GDM1 (cell line): ENCODE results near the gene PARP11.

Experiments
- DNase-seq: peaks from one replicate; lab custom pipeline; 2025; lab: John Stamatoyannopoulos, UW

The PARP11 gene, protein sequence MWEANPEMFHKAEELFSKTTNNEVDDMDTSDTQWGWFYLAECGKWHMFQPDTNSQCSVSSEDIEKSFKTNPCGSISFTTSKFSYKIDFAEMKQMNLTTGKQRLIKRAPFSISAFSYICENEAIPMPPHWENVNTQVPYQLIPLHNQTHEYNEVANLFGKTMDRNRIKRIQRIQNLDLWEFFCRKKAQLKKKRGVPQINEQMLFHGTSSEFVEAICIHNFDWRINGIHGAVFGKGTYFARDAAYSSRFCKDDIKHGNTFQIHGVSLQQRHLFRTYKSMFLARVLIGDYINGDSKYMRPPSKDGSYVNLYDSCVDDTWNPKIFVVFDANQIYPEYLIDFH

DNA sequence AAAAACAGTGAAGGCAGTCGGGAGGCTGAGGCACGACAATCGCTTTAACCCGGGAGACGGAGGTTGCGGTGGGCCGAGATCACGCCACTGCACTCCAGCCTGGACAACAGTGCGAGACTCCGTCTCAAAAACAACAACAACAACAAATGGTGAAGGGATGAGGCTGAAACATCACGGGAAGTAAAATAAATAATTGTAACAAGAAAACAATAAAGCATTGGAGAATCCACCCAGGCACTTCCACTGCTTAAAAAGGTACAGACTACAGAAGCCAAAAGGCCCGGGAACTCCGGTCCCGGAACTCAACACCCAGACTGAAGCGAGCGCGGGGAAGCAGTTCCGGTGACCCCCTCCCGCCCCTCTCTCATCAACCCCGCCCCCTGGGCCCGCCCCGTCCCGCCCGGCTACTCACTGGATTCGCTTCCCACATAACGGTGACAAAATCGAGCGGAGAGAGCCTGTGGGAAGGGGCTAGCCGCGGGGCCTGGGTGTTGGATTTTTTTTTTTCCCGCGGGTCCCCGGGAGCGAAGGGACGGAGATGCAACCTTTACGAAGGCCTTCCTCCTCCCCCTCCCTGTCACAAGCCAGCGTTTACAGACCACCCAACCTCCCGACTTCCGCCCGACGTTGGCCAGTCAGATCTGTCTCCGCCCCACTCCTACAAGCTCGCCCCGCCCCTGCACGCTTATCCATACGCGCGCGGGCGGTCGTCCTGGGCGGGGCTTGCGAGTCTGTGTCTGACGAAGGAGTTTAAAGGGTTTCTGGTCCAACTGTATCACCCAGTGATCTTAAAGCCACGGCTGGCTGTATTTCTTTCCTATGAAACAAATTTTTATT is at the start of gene PARP11:
Gene PARP11, minus strand, starts transcription at position 600 of the 837 bp plus-strand sequence. Its CDS starts 170 bp downstream, at position 430.
- DNase-seq: peak; percentile 95

DNA sequence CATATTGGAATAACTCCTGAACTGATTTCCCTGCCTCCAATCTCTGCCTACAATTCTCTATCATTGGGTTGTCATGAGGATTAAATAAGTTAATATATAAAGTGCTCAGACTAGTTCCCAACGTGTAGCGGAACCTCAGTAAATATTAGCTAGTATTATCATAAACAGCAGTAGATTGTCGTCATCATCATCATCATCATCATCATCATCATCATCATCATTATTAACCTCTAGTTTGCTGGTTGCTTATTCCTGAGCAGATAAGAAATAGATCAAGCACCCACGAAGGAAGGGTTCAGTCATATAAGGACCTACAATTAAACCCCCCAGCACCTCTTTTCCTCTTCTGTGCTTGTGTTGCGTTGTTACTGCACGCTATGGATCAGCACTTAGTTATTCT is 48.8 kb upstream of the PARP11 start:
- DNase-seq: no peak

DNA sequence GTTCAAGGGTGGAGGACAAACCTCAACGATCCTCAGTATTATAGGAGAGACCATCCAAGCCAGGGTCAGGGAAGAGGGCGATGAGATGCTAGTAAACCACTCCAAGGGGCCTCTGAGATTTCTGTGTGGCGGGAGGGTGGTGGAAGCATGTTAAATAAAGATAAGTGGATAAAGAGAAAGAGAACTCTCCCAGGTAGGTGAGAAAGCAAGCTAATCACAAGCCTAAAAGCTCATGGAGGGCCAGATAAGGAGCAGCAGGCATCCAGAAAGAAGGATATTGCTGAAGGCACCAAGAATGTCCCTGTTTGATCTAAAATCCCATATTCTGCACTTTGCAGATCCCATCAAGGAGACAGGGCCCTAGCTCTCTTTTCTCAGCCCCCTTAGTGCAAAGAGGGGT is 48.3 kb upstream of the PARP11 start:
- no peak for DNase-seq

DNA sequence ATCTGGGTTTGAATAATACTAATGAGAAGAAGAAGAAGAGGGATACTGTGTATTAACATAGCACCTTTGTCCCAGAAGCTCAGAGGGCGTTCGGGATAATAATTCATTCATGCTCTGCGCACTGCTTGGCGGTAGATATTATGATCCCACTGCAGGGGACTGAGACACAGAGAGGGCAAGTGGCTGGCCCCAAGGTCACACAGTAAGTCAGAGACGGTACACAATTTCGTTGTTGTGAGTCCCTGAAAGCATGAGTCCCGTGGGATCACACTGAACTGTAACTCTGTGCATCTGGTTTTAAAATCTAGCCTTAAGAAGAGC is 47.9 kb upstream of the PARP11 start:
- no peak for DNase-seq

DNA sequence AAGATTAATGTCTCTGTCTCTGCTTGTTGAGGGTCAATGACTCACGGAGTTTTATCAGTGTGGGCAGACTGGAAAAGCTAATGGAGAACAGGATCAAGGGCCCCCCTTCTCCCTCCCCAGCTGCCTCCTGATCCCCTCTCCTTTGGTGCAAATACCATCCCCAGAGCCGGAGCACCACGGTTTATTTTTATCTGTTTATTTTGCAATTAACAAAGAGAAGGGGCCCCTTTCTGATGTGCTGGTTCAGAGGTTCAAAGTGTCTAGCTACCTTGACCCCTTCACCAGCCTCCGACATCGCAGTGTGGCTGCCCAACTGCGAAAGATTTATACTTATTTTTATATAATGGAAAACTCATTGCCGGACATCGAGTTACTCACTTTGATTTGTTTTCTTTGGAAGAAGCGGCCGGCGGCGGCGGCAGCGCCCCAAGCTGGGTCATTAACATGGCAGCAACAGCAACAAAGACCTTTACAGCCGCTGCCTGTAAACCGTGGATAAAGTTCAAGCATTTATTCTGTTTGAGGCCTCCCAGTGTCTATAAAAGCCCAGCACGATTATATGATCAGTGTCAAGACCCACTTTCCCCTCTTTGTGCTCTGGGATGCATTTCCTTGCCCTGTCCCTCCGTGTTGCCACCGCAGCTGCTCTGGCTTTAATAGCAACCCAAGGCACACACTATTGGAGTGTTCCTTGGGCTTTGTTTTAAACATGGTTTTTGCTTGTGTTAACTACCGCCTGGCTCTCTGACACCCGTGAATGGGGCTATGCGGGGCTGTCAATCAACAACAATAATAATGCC is 47.4 kb upstream of the PARP11 start:
- DNase-seq: no peak

DNA sequence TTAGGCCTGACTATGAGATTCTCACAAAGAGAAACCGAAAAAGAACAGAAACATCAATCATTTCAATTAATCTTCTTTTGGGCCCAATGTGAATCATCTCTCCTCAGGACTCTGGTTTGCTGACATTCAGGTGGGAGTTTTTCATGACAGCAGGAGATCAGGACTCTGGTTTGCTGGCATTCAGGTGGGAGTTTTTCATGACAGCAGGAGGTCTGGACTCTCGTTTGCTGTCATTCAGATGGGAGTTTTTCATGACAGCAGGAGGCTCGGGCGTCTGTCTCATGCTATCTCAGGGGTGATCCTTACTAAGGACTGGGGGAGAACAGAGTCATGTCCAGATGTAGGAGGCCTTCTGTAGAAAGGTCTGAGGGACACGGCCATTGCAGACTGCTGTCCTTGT is 40.1 kb upstream of the PARP11 start:
- no peak for DNase-seq

DNA sequence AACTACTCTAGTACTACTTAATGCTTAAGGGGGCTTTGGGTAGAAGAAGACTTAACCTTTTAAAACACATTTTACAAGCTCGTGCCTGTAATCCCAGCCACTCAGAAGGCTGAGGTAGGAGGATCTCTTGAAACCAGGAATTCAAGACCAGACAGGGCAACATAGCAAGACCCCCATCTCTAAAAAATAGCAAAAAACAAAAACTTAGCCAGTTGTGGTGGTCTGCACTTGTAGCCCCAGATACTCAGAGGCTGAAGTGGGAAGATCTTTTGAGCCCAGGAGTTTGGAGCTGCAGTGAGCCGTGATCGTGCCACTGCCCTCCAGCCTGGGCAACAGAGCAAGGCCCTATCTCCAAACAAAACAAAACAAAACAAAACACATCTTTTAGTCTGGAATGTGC is 39.7 kb upstream of the PARP11 start:
- DNase-seq: no peak

- no peak for DNase-seq
These were observed 38.2 kb upstream of the PARP11 start for GRCh38 chr12:3911409-3911808.

- no peak for DNase-seq
These were observed 32.5 kb upstream of the PARP11 start for GRCh38 chr12:3905664-3906063.

GRCh38 chr12:3904999-3905398 is 31.8 kb upstream of the PARP11 start:
- DNase-seq: no peak

DNA sequence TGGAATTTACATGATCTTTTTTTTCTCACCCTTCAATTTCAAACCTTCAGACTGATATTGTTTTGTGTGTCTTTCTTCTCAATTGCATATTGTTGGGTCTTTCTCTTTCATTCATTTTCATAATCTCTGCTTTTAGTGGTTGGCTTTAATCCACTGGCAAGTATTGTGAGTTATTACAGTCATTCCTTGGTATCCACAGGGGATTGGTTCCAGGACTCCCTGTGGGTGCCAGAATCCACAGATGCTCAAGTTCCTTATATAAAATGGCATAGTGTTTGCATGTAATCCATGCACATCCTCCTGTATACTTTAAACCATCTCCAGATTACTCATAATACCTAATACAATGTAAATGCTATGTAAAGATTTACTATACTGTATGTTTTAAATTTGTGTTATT is 29.7 kb upstream of the PARP11 start:
- no peak for DNase-seq

DNA sequence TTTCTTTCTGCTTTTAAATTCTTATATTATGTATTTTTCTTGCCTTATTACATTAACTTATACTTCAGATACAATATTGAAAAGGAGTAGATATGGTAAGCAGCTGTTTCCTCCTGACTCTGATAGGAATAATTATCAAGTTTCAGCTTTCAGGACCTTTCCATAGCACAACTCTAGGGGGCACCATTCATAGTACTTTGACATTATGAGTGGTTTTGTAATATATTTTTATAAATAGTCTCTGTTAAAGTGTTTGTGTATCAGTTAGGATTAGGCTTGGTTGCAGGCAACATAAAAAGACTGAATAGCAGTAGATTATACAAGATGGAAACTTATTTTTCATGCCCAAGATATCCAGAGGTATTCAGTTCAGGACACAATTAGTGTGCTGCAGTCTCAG is 27.9 kb upstream of the PARP11 start:
- no peak for DNase-seq

DNA sequence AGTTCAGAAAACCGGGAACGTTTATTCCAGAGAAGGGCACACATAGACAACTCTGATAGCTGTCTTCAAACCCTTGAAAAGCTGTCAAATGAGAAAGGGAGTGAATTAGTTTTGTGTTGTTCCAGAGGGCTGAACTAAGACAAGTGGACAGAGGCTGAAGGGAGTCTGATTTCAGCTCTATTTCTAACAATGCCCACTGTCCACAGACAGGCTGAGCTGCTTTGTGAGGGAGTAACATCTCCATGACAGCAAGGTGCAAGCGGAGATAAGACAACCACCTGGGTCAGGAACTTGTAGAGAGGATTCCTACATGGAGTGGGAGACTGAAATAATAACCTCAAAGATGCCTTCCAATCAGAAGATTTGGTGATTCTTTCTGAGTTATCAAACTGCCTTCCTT is 25.6 kb upstream of the PARP11 start:
- no peak for DNase-seq

- DNase-seq: no peak
These were observed 24.3 kb upstream of the PARP11 start for GRCh38 chr12:3897371-3897971.

DNA sequence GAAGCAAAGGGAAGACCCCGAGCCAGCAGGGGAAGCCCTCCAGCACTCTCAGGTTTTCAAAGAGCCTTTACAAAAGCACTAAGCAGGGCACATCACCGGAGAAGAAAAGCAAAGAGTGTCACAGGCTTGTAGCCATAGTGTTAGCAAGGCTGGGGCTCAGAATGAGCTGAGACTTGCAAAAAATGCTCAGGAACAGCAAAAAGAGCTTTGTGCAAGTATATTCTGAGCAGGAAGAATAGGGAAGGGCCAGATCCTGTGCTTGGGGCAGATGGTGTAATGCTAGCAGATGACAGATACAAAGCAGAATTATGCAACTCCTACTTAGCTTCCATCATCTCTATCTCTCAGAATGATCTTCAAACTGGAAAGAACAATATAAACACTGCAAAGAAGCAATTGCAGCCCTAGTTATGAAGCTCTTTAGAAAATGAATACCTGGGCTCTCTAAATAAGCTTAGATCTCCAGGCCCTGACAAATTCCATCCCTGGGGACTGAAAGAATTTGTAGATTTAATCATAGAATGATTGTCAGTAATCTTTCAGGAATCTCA is 23.7 kb upstream of the PARP11 start:
- no peak for DNase-seq

DNA sequence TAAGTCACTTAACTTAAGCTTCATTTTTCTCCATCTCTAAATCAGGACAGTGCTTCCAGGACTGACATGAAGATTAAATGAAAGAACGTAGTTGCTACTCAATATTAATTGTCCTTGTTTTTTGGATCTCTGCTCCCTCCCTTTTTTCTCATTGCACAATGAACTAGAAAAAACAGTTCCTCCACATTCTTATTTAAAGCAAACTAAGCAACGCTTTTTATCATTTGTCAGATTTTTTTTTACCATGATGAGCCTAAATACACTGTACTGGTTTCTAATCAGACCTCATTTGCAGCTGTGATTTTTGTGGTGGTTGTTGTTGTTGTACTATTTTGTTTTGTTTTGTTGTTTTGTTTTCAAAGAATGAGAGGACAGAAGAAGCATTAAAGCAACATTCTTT is 23.2 kb upstream of the PARP11 start:
- DNase-seq: no peak

DNA sequence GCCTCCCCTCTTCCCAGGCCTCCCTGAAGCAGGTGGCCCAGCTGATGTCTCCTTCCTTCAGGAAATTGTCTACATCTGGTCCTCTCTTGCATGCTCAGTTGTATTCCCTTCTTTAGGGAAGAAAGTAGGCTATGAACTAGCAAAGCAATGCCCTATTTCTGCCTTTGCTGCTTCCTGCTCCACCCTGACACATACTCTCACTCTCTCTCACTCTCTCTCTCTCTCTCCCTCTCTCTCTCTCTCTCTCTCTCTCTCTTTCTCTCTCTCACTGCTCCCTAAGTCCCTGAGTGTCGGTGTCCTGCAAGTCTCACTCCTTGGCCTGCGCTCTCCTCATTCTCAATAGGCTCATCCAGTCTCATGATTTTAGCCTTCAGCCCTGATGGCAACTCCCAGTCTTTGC is 19.4 kb upstream of the PARP11 start:
- DNase-seq: no peak

- DNase-seq: no peak
These were observed 18.0 kb upstream of the PARP11 start for GRCh38 chr12:3891201-3891600.

- DNase-seq: peak; percentile 47
These were observed 15.5 kb upstream of the PARP11 start for GRCh38 chr12:3888659-3889058.

DNA sequence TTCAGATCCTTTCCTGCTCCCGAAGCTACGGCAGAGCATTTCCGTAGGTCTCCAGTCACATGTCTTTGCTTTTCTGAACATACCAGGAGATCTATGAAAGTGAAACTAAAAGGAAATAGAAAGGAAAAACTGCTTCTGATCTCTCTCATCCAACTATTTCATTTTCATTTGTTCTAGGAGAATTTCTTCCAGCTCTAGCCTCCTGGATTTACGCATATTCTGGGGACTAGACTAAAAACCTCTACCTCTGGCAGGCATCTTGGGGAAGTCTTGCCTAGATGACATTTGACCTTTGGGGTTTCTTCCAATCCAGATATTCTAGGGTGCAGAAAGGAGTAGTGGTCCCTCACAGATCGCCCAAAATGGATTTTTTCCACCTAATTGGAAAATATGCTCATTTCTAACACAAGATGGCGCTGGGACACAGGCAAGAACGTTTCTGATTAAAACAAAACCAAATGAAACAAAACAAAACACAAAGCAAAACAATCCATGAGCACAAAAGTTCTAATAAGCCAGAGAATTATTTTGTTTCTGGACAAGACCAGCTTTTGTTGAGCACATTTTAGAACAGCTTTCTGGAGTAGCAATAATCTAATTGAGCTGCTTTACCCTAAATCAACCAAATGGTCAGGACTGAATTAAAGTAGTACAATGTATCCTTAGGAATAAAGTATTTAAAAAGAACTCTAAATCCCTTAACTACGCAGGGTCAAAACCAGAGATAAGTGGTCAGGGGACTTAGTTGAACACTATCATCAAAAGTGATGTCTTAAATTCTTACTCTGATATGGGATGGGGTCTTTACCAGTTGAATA is 12.3 kb upstream of the PARP11 start:
- peak; percentile 24 for DNase-seq

DNA sequence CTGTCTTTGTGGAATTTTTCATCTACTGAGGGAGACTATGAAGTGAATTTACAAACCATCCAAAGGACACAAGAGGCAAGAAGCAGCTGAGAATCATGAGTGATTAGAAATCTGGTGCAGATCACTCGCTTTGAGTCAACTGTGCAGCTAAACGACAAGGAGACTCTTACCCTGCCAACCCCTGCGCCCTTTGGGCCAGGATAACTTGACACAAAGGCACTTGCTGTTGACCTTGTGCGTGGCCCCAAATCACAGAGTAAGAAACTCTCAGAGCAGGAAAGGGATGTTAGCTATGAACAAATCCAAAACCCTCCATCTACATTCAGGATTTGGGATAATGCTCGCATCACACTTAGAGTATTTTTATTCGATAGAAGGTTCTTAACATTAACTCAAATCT is 11.5 kb upstream of the PARP11 start:
- no peak for DNase-seq
